ENCODE measurements around the gene DLG2. TPM values are rescaled to one million over a fixed set of nuclear protein-coding genes. Genes with fewer than 3 reads are reported as not detected.

DLG2 gene
- total RNA-seq, 1 donor from 2014 or later: 0.17 TPM

GRCh38 chr11:84255483-84255882, 1371.7 kb downstream of the DLG2 start:
- no peak overlapping the region for H3K4me3 ChIP-seq (ENCODE audit: low read depth, low read length)
- no peak for DNase-seq (ENCODE audit: low read depth)
- TF ChIP-seq, protein P1, sequence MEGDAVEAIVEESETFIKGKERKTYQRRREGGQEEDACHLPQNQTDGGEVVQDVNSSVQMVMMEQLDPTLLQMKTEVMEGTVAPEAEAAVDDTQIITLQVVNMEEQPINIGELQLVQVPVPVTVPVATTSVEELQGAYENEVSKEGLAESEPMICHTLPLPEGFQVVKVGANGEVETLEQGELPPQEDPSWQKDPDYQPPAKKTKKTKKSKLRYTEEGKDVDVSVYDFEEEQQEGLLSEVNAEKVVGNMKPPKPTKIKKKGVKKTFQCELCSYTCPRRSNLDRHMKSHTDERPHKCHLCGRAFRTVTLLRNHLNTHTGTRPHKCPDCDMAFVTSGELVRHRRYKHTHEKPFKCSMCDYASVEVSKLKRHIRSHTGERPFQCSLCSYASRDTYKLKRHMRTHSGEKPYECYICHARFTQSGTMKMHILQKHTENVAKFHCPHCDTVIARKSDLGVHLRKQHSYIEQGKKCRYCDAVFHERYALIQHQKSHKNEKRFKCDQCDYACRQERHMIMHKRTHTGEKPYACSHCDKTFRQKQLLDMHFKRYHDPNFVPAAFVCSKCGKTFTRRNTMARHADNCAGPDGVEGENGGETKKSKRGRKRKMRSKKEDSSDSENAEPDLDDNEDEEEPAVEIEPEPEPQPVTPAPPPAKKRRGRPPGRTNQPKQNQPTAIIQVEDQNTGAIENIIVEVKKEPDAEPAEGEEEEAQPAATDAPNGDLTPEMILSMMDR (conservative IDR thresholded peaks at IDR 0.05; ENCODE audit: low read depth, low read length): no peak

- DNase-seq (ENCODE audit: low read depth): no peak
These were observed 1376.1 kb downstream of the DLG2 start for GRCh38 chr11:84250834-84251613.

GRCh38 chr11:84249344-84250135, 1377.6 kb downstream of the DLG2 start:
- H3K4me3 ChIP-seq (ENCODE audit: low read depth, low read length): no peak overlapping the region
- TF ChIP-seq, protein P1 (conservative IDR thresholded peaks at IDR 0.05; ENCODE audit: low read depth, low read length): peak; percentile 27
- peak; percentile 59 for DNase-seq (ENCODE audit: low read depth)

More at GRCh38 chr11:84250834-84251613, 1376.1 kb downstream of the DLG2 start:
- TF ChIP-seq, protein P1 (conservative IDR thresholded peaks at IDR 0.05; ENCODE audit: low read depth, low read length): no peak
- no peak overlapping the region for H3K4me3 ChIP-seq (ENCODE audit: low read depth, low read length)

DNA sequence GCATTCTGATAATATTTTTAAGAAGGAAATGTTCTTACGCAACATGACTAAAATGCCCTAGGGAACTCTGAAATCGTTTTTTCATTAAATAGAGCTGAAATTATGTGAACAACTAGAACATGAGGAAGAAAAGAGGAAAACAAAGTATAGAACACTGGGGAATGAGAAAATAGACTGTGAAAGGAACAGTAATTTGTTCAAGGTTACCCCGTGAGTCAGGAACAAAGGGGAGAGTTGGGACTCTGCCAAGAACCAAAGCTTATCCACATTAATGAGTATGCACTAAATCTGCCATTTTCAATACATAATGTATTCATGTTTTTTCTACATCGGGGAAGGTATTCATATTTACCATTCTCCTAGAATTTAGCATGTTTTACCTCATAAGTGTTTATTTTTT, 1379.2 kb downstream of the DLG2 start:
- H3K4me3 ChIP-seq (ENCODE audit: low read depth, low read length): no peak overlapping the region
- no peak for DNase-seq (ENCODE audit: low read depth)
- TF ChIP-seq, protein P1 (conservative IDR thresholded peaks at IDR 0.05; ENCODE audit: low read depth, low read length): no peak

DNA sequence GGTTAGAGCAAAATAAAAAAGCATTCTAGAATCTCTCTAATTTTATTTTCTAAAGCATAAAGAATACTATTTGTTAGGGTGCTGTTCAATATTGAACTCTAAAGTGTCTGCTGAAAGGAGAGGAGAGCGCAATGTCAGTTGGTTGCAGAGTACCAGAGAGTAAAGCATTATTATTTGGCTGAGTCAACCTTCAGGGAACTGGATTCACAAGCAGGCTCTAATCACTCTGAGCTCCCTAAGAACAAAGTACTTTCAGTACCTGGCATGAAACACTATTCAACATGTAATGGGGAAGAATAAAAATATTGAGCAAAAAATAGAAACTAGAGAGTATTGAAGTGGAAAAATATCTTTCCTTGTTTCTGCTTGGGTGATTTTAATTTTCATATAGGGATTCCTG, 1380.0 kb downstream of the DLG2 start:
- TF ChIP-seq, protein P1 (conservative IDR thresholded peaks at IDR 0.05; ENCODE audit: low read depth, low read length): no peak
- no peak overlapping the region for H3K4me3 ChIP-seq (ENCODE audit: low read depth, low read length)
- DNase-seq (ENCODE audit: low read depth): no peak

GRCh38 chr11:84243629-84244263, 1383.4 kb downstream of the DLG2 start:
- DNase-seq (ENCODE audit: low read depth): no peak
- no peak overlapping the region for H3K4me3 ChIP-seq (ENCODE audit: low read depth, low read length)
- TF ChIP-seq, protein P1 (conservative IDR thresholded peaks at IDR 0.05; ENCODE audit: low read depth, low read length): no peak

Measured in epithelial cell of proximal tubule (primary cell).